ENCODE data around the gene CACNA1I. TPM values are rescaled to one million over a fixed set of nuclear protein-coding genes. Genes with fewer than 3 reads are reported as not detected.

Gene CACNA1I
- total and polyA plus RNA-seq, 12 donors, result under 0.01 to 0.06 (median 0.05) TPM; not detected in 6

DNA sequence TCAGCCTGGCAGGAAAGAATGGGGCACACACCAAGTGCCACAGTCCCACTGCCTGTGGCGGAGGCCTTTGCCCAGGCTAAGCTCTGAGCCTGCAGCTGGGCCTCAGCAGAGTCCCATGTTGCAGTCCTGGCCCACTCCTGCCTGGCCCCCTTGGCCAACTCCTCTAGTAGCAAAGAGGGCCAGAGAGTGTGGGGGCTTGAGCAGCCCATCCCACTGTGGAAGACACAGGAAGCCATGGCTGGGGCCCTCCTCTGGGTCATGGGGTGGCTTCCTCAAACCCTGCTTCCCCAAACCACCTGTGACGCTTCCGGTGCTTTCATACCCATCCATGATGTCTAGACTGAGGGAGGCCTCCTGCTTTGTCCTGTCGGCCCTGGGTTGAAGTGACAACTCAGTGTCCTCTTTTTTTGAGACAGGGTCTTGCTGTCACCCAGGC lies 43.8 kb upstream of the CACNA1I start:
- WGBS, 2 donors, result 74 to 82% methylated on average over 4 of the region's 4 CpGs
- peak overlapping the region in 3 of 10 donors; percentile 26 to 74 (median 67) for H3K27ac ChIP-seq

DNA sequence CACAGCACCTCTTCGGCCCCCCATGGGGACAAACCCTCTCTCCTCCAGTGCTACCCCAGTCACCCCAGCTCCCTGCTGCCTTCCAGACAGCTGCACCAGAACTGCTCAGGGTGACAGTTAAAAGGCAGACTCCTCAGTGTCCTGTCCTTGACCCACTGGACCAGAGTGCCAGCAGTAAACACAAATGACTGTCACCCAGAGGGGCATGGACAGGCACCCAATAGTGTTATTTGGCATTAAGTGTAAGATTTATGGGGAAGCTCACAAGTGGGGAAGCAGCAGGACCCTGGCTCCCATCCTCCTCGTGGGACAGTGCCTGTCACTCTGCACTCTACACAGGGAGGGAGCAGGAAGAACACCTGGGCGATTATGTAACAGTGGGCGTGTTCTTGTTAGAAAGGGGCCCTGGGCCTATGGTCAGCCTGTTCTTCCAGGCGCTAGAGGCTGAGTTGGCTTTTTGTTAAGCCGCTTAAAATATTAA lies 43.0 kb upstream of the CACNA1I start:
- H3K9me3 ChIP-seq, result no peaks in the 10 kb centered on the region
- TF ChIP-seq, protein P1, sequence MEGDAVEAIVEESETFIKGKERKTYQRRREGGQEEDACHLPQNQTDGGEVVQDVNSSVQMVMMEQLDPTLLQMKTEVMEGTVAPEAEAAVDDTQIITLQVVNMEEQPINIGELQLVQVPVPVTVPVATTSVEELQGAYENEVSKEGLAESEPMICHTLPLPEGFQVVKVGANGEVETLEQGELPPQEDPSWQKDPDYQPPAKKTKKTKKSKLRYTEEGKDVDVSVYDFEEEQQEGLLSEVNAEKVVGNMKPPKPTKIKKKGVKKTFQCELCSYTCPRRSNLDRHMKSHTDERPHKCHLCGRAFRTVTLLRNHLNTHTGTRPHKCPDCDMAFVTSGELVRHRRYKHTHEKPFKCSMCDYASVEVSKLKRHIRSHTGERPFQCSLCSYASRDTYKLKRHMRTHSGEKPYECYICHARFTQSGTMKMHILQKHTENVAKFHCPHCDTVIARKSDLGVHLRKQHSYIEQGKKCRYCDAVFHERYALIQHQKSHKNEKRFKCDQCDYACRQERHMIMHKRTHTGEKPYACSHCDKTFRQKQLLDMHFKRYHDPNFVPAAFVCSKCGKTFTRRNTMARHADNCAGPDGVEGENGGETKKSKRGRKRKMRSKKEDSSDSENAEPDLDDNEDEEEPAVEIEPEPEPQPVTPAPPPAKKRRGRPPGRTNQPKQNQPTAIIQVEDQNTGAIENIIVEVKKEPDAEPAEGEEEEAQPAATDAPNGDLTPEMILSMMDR (IDR thresholded peaks at IDR 0.05), result no peak
- intact Hi-C loops (cut with DNase I), result loop anchor here (5.0 to 10.0 kb wide), 8 partner anchors 35 to 375 kb away; partner anchors contain the start of genes RPL3 (in 3 of the 10), SYNGR1 (in 3 of the 10) and CBX7 (in 1 of the 10)
- DNase-seq (no peak), ATAC-seq (no peak)
- no peak overlapping the region for H3K4me3 ChIP-seq
- H3K36me3 ChIP-seq, result peaks cover 0 to 74% (median 7%) of the 10 kb centered on the region in 9 donors
- peak overlapping the region in 3 of 10 donors; percentile 53 to 74 (median 67) for H3K27ac ChIP-seq
- 61 to 65% methylated on average over 6 of the region's 6 CpGs for WGBS, 2 donors
- peaks cover 40 to 96% (median 80%) of the 10 kb centered on the region in 9 donors for H3K4me1 ChIP-seq
- H3K27me3 ChIP-seq, result no peaks in the 10 kb centered on the region

More for the DNA sequence above, 43.8 kb upstream of the CACNA1I start:
- ATAC-seq (peak in 1 of 8 donors; percentile 0), DNase-seq (no peak)
- Histone ChIP-seq H3K4me3 (no peak overlapping the region), H3K4me1 (peaks cover 44 to 100% (median 84%) of the 10 kb centered on the region in 9 donors), H3K9me3 (no peaks in the 10 kb centered on the region), H3K36me3 (peaks cover 0 to 82% (median 15%) of the 10 kb centered on the region in 9 donors), H3K27me3 (no peaks in the 10 kb centered on the region)
- intact Hi-C loops (cut with DNase I), result loop anchor here (5.0 to 10.0 kb wide), 8 partner anchors 34 to 374 kb away; partner anchors contain the start of genes RPL3 (in 3 of the 10), SYNGR1 (in 3 of the 10) and CBX7 (in 1 of the 10)
- TF ChIP-seq, protein P1 (IDR thresholded peaks at IDR 0.05), result no peak

DNA sequence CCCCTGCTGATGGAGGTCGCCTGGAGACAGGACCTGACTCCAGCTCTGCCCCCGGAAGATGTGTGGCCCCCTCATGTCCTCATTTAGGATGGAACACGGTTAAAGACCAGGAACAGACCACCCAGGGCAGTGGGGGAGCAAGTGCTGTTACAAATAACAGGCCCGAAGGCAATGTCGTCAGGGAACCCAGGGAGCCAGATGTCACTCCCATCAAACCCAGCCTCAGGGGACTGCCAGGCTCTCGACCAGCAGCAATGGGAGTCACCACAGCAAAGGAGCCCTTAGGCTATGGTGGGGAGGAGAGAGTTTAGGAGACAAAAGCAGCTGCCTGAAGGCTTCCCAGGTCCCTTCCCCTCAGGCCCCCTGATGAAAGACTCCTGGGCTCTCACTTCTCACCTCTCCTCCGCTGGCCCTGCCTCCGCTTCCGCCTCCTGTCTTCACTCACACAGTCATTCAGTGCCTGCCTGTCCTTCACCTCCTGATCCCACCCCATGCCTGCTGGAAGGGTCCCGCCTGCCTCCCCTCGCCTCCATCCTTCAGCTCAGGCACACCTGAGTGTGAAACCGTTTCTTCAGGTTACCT lies 42.4 kb upstream of the CACNA1I start:
- ATAC-seq (no peak), DNase-seq (no peak)
- Histone ChIP-seq H3K36me3 (peaks cover 0 to 68% (median under 1%) of the 10 kb centered on the region in 9 donors), H3K4me3 (peak overlapping the region in 2 of 10 donors; percentile 25 to 30), H3K4me1 (peaks cover 35 to 93% (median 73%) of the 10 kb centered on the region in 9 donors), H3K27me3 (no peaks in the 10 kb centered on the region), H3K27ac (peak overlapping the region in 6 of 10 donors; percentile 36 to 74 (median 62)), H3K9me3 (no peaks in the 10 kb centered on the region)
- intact Hi-C loops (cut with DNase I), result loop anchor here (2.0 to 10.0 kb wide), 9 partner anchors 31 to 376 kb away; partner anchors contain the start of genes RPL3 (in 3 of the 10), SYNGR1 (in 3 of the 10) and CBX7 (in 1 of the 10)
- TF ChIP-seq, protein P1 (IDR thresholded peaks at IDR 0.05), result no peak
- 69 to 70% methylated on average over 12 of the region's 12 CpGs for WGBS, 2 donors

DNA sequence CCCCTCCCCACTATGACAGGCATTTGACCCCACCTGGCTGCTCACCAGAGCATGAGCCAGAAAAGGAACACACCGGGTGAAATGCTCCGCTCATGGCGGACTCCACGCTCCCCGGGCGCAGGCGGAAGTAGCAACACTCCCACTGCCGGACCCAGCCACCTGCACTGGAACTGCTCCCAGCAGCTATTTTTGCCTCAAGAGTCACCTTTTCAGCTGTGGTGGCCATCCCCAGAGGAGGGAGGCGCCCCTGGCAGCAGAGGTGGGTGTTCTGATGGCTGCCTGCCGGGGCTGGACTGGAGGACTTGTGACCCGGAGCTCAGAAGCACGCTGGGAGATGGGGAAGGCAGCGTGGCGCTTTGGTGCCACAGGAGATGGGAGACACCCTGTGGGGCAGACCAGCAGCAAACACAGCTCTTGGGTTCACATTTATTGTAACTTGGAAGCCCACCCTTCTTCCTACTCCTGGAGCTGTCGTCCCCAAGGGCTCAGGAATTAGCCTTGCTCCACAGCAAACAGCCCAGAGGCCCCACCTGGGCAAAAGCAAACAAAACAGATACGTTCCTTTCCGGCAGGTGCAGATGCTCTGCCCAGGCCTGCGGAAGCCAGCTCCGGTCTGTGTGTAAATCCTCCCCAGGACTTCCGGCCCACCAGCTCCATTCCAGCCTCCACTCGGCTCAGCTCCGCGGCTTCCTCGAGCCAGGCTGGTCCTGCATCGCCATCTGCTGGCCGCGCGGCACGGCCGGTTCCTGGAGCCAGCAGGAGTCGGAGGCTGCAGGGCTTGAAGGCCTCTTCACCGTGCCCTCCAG lies 41.7 kb upstream of the CACNA1I start:
- Histone ChIP-seq H3K4me3 (peak overlapping the region in 6 of 10 donors; percentile 16 to 31 (median 26)), H3K9me3 (no peaks in the 10 kb centered on the region), H3K27ac (peak overlapping the region in 8 of 10 donors; percentile 36 to 74 (median 57)), H3K36me3 (peaks cover 0 to 61% (median 0%) of the 10 kb centered on the region in 9 donors), H3K27me3 (no peaks in the 10 kb centered on the region), H3K4me1 (peaks cover 30 to 88% (median 66%) of the 10 kb centered on the region in 9 donors)
- intact Hi-C loops (cut with DNase I), result loop anchor here (1.0 to 10.0 kb wide), 10 partner anchors 30 to 377 kb away; partner anchors contain the start of genes RPL3 (in 3 of the 10), SYNGR1 (in 3 of the 10) and CBX7 (in 1 of the 10)
- ATAC-seq, result peak; percentile 29 to 65 (median 55)
- TF ChIP-seq, protein P1 (IDR thresholded peaks at IDR 0.05), result peak; percentile 91 to 99 (median 97)
- peak; percentile 90 for DNase-seq
- WGBS, 2 donors, result 29 to 30% methylated on average over 32 of the region's 32 CpGs
